ENCODE measurements around the gene CSGALNACT2.

CSGALNACT2 gene

GRCh38 chr10:43226851-43227845 is 88.9 kb downstream of the CSGALNACT2 start:
- Histone ChIP-seq H3K4me1 (no peaks in the 10 kb centered on the region), H3K9ac (no peak overlapping the region), H3K27ac (no peak overlapping the region), H3K36me3 (ENCODE audit: control insufficient read depth, insufficient read depth, low read length) (no peaks in the 10 kb centered on the region), H2AFZ (no peak overlapping the region), H3K79me2 (no peaks in the 10 kb centered on the region), H3K4me3 (ENCODE audit: low read depth, low read length) (no peak overlapping the region), H3K9me3 (ENCODE audit: control insufficient read depth, low read length) (no peaks in the 10 kb centered on the region), H3K27me3 (ENCODE audit: control insufficient read depth, insufficient read depth, low read length) (peaks cover 2% of the 10 kb centered on the region), H3K4me2 (ENCODE audit: low read length) (no peak overlapping the region)
- no peak for TF ChIP-seq CTCF (IDR thresholded peaks at IDR 0.05)

GRCh38 chr10:43227911-43228782 is 89.9 kb downstream of the CSGALNACT2 start:
- no peak overlapping the region for H2AFZ ChIP-seq
- TF ChIP-seq CTCF (IDR thresholded peaks at IDR 0.05), result no peak
- H3K36me3 ChIP-seq (ENCODE audit: control insufficient read depth, insufficient read depth, low read length), result no peaks in the 10 kb centered on the region
- no peaks in the 10 kb centered on the region for H3K9me3 ChIP-seq (ENCODE audit: control insufficient read depth, low read length)
- H3K27me3 ChIP-seq (ENCODE audit: control insufficient read depth, insufficient read depth, low read length), result peaks cover 2% of the 10 kb centered on the region
- H3K4me3 ChIP-seq (ENCODE audit: low read depth, low read length), result no peak overlapping the region
- no peaks in the 10 kb centered on the region for H3K79me2 ChIP-seq
- no peak overlapping the region for H3K27ac ChIP-seq
- H3K4me2 ChIP-seq (ENCODE audit: low read length), result no peak overlapping the region
- no peak overlapping the region for H3K9ac ChIP-seq
- no peaks in the 10 kb centered on the region for H3K4me1 ChIP-seq

- H3K79me2 ChIP-seq, result no peaks in the 10 kb centered on the region
- H3K4me1 ChIP-seq, result no peaks in the 10 kb centered on the region
- H3K27ac ChIP-seq, result no peak overlapping the region
- H3K27me3 ChIP-seq (ENCODE audit: control insufficient read depth, insufficient read depth, low read length), result peaks cover 2% of the 10 kb centered on the region
- H3K36me3 ChIP-seq (ENCODE audit: control insufficient read depth, insufficient read depth, low read length), result no peaks in the 10 kb centered on the region
- no peak overlapping the region for H3K9ac ChIP-seq
- H2AFZ ChIP-seq, result peak overlapping the region; percentile 78
- peak overlapping the region; percentile 45 for H3K4me2 ChIP-seq (ENCODE audit: low read length)
- H3K9me3 ChIP-seq (ENCODE audit: control insufficient read depth, low read length), result no peaks in the 10 kb centered on the region
- no peak for TF ChIP-seq CTCF (IDR thresholded peaks at IDR 0.05)
- no peak overlapping the region for H3K4me3 ChIP-seq (ENCODE audit: low read depth, low read length)
Observed at GRCh38 chr10:43228783-43229207, 90.5 kb downstream of the CSGALNACT2 start.

GRCh38 chr10:43229208-43230061 is 91.2 kb downstream of the CSGALNACT2 start:
- H3K79me2 ChIP-seq, result no peaks in the 10 kb centered on the region
- peaks cover 2% of the 10 kb centered on the region for H3K27me3 ChIP-seq (ENCODE audit: control insufficient read depth, insufficient read depth, low read length)
- H3K9ac ChIP-seq, result no peak overlapping the region
- H3K4me1 ChIP-seq, result no peaks in the 10 kb centered on the region
- no peak overlapping the region for H3K27ac ChIP-seq
- H3K36me3 ChIP-seq (ENCODE audit: control insufficient read depth, insufficient read depth, low read length), result no peaks in the 10 kb centered on the region
- H3K4me2 ChIP-seq (ENCODE audit: low read length), result peak overlapping the region; percentile 45
- H3K9me3 ChIP-seq (ENCODE audit: control insufficient read depth, low read length), result no peaks in the 10 kb centered on the region
- H2AFZ ChIP-seq, result peak overlapping the region; percentile 78
- TF ChIP-seq CTCF (IDR thresholded peaks at IDR 0.05), result no peak
- no peak overlapping the region for H3K4me3 ChIP-seq (ENCODE audit: low read depth, low read length)
